EH (cell line): ENCODE data around the gene USP31.

Experiments
- DNase-seq: peaks from one replicate; pipeline ENCODE4 v3.0.0-alpha.2; 2015; ENCODE audit warnings: low read depth

USP31 gene

DNA sequence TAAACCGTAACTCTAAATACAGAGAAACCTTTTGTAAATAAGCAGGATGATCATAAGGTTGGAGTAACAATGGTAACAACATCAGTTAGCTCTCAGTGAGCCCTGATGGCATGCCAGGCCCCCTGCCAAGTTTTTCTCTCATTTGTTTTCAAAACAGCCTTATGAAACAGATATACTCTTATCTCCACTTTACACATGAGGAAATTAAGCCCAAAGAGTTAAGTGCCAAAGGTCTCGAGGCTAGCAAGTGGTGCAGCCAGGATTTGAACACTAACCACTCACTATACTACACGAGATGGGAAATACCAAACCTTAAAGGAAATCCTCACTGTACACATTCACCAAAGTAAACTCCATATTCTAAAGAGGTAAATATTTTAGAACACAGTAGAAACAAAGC is 15.0 kb downstream of the USP31 start:
- no peak for DNase-seq

DNA sequence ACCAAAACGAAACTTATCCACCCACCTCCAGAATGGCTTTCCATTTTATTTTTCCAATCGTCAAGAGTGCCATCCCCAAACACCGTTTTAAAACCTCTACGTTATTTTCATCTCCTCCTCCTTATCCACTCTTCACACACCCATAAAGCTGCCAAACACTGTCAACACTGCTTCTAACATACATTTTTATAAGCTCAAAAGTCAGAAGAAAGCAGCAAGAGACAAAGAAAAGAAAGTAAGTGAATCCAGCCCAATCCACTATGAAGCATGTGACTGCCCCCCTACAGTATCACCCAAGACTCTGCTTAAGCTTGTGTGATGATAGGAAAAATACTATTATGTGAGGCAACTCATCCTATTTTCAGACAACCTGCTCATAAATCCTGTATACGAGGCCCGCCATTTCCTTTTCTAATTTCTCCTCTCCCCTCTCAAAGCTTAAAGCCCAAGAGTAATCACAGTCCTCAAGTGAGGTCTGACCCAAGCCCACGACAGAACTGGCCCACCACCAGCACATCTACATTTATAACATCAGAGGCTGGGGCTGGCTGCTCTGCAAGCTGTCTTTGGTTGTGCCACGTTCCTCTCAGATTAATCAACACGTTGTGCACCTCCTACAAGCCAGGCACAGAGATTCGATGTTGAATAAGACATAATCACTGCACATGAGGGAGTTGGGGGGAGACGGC is 16.3 kb downstream of the USP31 start:
- no peak for DNase-seq

DNA sequence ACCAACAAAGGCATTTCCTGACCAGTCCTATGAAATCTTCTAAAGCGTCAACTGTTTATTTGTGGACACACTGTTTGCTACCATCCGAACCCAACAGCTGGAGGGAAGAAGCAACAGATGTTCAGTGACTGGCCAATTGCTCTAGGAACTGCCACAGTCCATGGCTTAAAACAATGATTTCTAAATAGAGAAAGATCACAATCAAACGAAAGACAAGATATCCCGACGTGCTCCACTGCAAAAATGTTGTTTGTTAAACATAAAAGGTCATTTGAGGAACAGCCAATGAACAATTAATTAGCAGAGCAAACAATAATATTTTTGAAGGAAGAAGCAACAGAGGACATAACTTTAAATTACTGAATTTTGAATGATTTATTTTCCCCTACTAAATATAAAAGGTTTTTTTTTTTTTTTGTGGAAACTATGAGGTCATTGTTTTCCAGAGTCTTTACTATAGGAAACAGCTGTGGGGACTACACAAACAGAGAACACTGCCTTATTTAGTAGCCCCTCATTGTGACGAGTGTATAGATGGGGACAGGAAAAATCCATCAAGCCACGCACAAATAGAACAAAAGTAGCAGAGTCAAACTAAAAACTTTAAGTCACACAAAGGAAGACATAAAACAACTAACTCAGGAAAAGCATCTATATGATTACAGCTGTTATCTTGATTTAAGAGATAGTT is 17.2 kb downstream of the USP31 start:
- peak; percentile 22 for DNase-seq

DNA sequence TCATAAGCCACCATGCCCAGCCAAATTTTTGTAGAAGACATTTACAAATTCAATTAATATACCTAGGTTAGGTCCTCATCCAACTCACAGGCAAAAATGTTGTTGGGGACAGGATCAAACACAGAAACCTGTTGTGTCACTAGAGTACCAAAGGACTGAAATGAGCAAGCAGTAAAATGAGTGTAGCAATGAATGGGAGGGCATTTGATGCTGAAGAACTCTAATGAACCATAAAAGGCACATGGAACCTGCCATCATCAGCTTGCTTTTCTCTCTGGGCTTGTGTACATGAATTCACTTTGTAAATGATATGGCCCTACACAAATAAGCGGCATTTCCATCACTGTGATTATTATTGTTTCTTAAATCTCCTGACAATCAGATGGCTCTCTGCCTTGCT is 17.8 kb downstream of the USP31 start:
- no peak for DNase-seq

DNA sequence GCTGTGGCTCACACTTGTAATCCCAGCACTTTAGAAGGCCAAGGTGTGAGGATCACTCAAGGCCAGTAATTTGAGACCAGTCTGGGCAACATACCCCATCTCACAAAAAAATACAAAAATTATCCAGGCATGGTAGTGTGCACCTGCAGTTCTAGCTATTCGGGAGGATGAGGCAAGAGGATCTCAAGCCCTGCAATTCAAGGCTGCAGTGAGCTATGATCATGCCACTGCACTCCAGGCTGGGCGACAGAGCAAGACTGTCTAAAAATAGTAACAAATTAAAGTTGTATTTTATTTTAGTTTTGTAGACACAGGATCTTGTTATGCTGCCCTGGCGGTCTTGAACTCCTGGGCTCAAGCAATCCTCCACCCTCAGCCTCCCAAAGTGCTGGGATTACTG is 18.2 kb downstream of the USP31 start:
- DNase-seq, result no peak

DNA sequence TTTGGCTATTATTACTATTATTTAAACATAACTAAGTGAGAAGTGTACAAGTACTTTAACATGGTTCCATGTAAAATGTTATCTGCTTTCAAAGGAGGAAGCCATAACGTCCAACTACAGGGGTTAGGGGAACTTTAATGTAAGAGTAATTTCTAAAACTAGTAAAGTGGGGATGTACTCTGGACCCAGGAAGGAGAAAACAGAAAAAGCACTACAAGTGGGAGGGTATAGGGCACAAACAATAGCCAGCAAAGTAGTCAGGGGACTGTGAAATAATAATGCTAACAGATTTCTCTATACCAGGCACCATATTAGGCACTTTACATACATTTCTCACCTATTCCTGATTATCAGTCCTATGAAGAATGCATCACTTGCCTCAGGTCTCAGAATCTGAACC is 19.6 kb downstream of the USP31 start:
- DNase-seq, result no peak

DNA sequence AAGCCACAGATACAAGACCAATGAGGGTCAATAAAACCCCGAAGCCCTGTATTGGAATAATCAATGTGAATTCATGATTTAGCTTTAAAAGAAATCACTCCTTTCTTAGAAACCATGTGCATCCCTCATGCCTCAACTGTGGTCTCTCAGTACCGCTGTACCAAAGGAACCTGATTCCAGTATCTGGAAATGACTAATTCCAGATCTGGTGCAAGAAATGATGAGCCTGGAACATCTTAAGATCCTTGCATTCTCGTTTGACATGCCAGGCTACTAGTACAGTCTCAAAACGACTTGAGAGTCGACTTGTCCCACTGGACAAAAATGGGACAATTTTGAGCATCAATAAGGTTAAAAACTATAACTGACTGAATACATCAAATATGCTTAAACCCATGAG is 21.2 kb downstream of the USP31 start:
- no peak for DNase-seq

DNA sequence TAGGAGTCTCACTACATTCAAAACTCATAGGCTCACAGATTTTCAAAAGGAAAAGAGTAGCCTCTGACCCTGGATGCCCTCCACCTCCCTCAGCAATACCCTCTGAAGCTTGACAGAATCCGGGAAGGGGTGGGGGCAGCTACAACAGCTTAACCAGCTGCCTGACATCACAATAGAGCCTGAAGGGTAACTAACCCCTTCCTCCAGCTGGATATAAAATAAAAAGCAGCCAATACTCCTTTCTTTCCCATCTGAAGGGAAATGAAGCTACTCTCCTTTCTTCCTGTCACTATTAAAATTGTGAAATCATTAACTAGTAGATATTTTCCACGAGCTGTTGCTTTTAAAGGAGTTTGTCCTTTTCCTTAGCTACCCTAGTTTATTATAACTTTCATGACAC is 24.0 kb downstream of the USP31 start:
- DNase-seq, result no peak

DNA sequence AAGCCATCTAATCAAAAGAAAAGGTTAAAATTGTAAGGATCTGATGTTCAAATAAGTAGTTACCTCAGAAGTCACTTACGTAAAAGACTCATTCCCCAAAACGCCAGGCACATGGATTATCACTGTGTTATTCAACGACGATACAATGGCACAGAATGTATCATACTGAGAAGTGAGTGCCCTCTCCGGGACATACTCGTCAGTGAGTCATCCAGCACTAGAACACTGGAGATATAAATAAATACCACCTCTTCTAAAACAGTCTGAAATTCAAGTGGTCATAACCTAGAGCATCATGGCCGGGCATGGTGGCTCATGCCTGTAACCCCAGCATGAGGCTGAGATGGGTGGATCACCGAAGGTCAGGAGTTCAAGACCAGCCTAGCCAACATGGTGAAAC is 24.9 kb downstream of the USP31 start:
- DNase-seq, result peak; percentile 73

DNA sequence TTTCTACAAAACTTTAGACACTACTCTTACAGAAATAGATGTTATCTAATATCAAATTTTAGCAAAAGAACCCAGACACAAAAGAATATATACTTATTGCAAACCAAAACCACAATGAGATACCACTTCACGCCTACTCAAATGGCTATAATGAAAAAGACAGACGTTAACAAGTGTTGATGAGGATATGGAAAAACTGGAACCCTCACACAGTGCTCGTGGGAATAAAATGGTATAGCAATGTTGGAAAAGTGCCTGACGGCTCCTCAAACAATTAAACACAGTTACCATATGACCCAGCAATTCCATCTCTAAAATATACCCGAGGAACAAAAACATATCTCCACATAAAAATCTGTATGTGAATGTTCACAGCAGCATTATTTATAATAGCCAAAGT is 27.1 kb downstream of the USP31 start:
- no peak for DNase-seq

DNA sequence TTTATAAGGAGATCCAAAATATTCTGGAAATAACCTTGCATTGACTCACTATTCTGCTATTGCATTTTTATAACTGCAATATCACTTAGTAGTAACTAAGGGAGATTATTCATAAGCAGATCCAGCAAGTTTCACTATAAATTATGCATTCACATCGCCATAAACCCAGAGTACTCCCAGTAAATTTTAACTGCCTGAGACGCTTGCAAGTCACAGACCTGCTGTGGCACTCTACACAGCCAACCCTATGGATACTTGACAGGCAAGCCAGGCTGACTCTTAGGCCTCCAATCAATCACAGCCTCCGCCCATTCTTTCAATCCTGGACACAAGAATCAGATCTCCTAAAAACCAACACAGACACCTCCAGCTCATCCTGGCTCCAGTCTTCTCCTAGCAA is 28.2 kb downstream of the USP31 start:
- peak; percentile 13 for DNase-seq

DNA sequence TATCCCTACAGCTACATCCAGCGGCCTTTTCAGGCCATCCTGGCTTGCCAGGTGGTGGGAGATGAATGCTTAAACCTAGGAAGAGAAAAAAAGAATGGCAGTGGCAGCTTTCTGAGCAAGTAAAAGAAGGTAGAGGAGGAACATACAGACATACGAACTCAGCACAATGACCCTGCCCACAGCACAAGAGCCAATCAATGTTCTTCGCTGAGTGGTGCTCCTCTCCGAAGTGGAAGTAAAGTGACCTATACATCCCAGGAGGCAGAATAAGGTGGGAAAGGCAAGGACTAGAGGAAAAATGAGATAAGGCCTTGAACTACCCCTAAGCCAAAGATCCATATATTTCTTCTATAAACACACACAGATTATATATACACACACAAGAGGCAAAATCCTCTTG is 28.7 kb downstream of the USP31 start:
- DNase-seq, result no peak

DNA sequence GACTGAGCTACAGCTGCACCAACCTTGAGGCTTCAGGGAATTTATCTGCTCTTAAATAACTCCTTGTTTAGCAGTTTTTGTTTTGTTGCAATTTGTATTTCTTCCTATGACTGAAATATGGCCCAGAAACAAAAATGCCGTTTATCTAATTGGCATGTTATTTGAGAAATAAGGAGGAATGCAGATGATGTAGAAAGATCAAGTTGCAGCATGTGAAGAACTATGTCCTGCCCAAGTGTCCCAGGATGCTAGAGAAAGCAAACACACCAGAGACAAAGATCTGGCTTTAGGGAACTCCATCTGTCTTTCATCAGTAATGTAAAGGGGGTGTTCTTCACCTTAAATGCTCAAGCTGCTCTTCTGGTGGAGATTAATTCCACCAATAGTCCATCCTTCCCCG is 29.7 kb downstream of the USP31 start:
- peak; percentile 76 for DNase-seq

DNA sequence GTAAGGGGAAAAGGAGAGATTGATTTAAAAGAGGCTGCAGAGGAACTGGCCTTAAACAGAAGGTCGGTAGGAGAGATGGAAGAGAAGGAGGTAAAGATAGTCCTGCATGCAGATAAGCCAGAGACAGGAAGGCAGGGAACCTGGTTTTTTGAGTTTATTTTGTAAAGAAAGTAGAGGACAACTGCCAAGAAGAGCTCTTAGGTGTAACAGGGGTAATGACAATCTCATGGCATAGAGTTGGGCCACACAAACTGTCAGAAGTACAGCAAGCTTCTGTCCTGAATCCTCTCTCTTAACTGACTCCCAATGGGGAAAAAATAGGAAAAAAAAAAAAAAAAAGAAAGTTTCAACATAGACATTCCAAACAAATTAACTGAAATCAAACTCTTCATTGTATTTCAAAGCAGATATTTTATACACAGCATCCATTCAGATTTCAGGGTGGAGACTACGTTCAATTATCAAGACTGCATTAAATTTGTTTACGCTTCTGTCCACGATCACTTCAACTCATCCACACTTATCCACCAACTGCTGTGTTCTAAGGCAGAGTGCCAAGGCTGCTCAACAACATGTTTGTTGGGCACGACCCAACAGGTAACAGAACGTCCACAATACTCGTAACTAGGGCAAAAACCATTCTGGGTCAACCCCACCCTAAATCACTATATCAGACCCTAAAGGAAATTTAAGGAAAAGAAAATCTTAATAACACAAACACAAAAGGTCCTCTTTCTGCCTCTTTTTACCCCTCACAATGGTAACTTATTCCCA is 34.9 kb downstream of the USP31 start:
- DNase-seq, result no peak

DNA sequence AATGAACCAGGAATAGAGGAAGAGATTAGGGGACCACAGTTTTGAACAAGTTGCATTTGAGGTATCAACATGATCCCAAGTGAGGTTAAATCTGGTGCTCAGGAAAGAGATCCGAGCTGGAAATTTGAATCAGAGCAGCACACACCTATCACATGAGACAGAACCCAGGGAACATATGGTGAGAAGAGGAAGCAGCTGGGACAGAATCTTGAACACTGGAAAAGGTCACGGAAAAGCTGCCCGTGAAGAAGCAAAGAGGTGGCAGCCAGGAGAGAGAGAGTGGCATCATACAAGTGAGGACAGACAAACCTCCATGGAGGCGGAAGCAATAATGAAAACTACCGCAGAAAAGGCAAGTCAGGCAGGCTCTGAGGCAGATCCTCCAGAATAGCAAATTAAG is 36.1 kb downstream of the USP31 start:
- no peak for DNase-seq

DNA sequence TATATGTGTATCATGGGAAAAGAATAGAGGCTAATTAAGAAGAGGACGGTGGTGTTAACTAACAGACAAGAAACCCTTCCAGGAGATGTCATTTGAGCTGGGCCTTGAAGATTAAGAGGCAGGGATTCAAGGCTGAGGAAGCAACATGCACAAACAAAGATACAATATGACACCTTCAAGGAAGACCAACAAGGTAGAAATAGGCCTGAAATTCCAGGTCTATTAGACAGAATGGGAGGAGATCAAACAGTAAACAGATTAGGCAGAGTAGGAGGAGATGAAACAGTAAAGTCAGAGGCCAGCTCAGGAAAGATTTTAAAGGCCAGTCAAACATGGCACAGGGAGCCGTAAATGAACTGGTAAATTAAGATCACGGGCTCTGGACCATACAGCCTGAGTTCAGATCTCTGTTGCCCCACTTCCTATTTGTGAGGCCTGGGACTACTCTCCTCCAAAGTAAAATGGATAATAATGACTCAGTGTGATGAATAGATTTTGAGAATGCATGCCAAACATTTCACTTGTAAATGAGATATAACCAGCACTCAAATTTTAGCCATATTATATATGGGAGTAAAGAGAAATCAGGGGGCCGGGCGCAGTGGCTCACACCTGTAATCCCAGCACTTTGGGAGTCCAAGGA is 38.9 kb downstream of the USP31 start:
- no peak for DNase-seq

DNA sequence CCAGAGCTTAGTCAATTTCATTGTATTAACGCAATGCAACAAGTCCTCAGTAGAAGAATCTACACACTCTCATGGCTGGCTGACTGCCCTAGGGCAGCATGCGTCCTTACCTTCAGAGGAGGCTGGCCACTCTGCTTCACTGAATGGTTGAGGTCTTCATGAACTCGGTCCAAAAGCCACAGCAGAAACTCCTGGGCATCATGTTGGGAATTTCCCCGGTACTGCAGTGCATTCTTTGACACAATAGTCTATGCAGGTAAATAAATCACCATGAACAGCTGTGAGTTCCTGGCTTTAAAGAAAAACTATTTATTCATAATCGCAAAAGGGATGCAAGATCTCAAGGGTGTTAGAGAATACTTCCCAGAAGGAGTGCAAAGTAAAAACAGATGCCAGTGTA is 41.3 kb downstream of the USP31 start:
- no peak for DNase-seq

DNA sequence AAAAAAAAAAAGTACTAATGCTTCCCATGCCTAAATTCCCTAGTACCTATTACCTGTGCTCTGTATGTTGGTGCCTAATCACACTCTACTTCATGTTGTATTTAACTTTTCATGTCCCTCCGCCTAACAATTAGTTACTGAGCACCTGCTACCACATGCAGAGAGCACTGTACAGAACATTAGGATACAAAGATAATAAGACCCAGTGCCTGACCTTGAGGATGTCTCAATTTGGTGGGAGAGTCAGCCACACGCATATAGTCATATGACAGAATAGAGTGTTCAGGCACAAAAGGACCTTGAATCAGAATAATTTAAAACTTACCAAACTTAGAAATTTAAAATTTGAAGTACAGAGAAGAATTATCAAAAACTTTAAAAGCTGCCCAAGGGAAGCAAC is 42.1 kb downstream of the USP31 start:
- no peak for DNase-seq

DNA sequence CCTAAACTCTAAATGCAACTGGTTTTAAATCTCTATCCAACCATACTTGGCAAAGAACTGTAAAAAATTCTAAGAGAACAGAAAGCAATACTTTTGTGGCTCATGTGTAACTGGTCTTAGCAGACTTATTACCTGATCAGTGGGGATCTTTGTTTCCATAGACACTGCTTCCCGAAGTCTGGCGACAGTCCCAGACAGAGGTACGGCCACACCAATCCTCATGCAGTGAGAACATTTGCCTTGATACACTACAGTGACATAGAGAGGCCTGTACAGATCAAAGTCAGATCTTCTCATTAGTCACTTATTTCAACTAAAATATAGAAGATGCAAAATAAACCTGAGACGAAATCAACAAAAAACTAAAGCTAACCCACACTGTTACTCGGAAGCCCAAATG is 43.9 kb downstream of the USP31 start:
- no peak for DNase-seq

DNA sequence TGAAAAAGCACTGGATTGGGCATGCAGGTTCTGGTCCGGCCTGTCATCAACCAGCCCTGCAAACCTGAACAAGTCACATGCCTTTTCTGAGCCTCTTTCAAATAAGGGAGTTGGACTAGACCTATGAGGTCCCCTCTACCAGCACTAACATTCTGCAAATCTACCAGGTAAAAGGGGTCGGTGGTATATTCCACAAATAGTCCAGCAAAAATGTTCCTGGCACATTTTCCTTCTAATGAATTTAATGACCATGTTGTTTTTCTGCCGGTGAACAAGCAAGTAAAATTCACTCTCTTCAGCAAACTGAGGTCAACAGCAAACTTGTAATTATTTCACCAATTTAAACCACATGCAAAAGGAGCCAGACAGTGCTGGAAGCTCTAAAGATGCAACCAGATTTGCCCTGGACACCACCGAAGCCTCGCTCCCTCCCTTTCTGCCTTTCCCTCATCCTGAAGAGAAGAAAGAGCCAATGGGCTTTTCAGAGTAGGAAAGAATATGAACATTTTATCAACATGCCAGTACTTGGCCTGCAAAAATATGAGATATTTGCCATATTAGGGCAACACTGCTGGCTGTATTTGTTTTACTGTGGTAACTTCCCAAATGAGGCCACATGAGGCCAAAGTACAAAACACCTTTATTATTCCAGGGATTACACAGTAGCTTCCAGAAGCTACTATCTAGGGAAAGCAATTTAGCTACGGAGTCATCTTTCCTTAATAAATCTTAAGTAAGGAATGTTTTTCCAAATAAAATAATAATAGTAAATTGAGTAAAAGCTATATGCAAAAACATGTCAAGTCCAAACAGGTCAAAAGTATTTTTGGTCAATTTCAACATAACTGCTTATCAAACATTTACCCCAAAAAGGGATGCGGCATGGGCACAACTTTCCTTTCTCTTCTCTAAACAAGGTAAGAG is 45.0 kb downstream of the USP31 start:
- no peak for DNase-seq

DNA sequence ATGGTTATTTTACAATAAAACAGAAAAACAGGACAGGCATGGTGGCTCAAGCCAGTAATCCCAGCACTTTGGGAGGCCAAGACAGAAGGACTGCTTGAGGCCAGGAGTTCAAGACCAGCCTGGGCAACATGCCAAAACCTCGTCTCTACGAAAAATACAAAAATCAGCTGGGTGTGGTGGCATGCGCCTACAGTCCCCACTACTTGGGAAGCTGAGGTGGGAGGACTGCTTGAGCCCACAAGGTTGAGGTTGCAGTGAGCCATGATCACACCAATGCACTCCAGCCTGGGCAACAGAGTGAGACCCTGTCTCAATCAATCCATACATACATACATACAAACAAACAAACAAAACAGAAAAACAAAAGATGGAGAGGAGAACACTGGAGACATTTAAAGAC is 45.6 kb downstream of the USP31 start:
- no peak for DNase-seq
